Smooth muscle cell of the brain vasculature (primary cell): Measurements from ENCODE around the gene TOM1L2.
A peak's percentile ranks its signal among the peaks of the same experiment; 100 is the strongest.

ENCODE experiments used
- DNase-seq: peaks from one replicate; pipeline ENCODE4 v3.0.0-alpha.2; 2012; ENCODE audit warnings: low read depth, low spot score

The TOM1L2 gene

DNA sequence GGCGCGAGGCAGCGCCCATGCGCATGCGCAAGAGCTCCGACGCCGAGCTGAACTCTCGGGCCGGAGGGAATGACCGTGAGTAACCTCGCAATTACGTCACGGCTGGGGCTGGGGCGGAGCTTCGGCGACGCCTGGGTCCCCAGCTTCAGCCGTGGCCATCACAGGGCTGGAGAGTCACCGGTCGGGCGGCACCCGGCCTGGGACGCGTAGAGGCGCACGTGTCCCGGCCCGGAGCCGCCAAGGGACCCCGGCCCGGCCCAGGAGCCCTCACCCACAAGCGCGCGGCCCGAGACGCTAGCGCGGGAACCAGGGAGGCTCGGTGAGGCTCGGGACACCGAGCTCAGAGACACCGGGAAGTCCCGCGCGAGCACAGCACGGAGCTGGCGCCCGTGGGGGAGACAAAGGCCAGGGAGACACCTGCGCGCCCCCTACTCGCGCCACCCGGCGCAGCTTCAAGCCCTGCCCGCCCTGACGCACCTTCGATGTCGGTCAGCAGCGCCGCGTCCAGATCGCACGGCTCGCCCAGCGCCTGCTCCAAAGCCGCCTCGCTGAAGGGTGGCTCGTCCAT lies 135.9 kb downstream of the TOM1L2 start:
- peak; percentile 84 for DNase-seq

DNA sequence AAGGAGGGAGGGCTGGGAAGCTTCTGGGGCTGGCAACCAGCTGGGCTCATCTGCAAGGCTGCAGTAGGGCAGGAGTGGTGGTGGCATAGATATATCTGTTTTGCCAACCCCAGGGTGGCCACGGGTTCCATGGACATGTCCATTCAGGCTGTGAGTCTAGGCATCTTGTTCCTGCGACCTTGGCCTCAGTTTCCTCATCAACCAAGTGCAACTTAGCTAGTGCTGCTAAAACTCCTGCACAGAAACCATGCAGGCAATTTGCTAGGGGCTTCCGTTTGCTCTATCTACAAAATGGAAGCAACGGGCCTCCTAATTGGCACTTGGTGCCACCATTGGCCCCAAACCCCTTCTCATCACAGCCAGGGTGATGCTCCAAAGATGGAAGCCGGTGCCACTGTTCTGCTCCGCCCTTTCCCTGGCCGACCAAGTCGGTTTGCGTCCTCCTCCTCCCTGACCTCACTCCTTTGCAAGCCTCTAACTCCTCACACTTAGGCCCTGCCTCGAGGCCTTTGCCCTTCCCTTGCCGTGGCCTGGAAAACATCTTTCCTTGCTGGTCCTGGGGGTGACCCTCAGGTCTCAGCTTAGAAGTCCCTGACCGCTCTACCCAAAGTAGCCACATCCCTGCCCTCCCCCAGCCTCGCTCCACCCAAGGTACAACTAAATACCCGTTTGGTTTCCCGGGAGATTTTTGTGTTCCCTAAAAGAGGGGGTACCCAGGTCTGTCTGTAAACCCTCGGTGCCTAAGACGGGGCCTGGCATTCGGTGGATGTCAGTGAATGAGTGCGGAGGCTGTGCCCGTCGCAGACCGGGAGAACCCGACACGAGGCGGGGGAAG lies 136.6 kb downstream of the TOM1L2 start:
- DNase-seq, result no peak

- DNase-seq, result no peak
Measured at GRCh38 chr17:17834974-17835373, 137.2 kb downstream of the TOM1L2 start.

- no peak for DNase-seq
Measured at GRCh38 chr17:17833658-17834357, 138.4 kb downstream of the TOM1L2 start.

GRCh38 chr17:17832032-17832363 lies 140.2 kb downstream of the TOM1L2 start:
- DNase-seq, result no peak

- no peak for DNase-seq
Measured at GRCh38 chr17:17831208-17832031, 140.8 kb downstream of the TOM1L2 start.

DNA sequence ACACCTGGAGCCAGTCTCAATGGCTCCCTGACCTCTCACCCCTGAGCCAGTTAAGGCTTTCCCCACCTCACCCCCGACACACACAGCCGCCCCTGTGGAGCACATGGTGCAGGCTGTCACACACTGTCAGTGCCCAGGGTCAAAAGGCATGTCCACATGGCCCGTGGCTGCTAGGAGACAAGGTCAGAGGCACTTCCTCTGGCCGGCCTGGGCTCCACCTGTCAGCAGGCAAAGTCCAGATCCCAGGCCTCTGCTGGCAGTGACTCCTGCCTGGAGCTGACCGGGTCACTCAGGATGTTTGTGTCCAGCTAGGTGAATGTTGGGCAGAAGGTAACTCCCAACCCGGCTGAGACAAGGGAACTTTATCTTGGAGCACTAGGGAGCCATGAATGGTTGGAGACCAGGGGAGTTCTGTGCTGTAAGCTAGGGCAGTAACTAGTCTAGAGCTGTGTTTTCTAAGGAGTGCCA lies 141.4 kb downstream of the TOM1L2 start:
- DNase-seq, result no peak

DNA sequence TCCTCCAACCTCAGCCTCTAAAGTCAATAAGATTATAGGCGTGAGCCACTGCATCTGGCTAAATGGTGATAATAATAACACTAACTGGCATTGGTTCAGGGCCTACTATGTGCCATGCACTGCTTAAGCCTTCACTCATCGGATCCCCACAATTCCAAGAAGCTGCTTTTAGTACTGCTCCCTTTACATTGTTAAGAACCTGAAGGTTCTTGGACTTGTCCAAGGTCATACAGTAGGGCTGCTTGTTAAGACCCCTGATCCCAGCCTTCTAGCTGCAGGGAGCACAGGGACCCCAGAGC lies 142.0 kb downstream of the TOM1L2 start:
- DNase-seq, result no peak

- DNase-seq, result no peak
Measured at GRCh38 chr17:17827826-17828621, 144.2 kb downstream of the TOM1L2 start.

DNA sequence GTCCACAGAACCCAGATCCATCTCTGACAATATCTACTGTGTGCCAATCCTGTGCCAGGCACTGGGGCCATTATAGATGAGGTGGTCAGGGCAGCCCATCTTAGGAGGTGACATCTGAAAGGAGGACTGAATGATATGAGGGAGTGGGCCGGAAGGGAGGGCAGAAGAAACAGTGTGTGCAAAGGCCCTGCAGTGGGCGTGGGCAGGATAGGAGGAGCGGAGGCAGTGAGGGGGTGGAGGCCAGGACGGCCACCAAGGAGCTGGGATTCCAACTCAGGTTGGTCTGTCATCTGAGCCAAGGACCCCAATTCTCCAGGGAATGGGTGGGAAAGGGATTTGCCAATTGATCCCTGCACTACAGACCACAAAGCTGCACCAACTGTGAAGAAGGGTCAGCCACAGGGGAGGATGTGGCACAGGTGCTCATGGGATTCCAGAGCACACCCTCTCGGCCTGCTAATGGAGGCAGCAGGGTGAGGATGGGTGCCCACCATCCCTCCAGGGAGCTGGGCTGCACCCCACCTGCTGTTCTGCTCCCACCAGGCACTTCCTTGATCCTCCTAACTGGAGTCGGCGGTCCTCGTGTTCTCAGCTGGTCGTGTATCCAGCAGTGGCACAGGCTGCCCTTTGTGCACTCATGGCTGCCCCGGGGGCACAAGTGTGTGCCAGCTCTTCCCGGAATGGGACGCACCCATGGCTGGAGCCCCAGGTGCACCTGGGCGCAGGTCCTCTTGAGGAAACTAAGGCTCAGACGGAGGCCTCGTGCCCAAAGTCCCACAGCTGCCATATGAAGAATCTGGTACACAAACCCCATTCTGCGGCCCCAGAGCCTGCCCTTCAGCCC lies 145.0 kb downstream of the TOM1L2 start:
- DNase-seq, result no peak

- DNase-seq, result no peak
Measured at GRCh38 chr17:17826342-17826713, 145.9 kb downstream of the TOM1L2 start.

DNA sequence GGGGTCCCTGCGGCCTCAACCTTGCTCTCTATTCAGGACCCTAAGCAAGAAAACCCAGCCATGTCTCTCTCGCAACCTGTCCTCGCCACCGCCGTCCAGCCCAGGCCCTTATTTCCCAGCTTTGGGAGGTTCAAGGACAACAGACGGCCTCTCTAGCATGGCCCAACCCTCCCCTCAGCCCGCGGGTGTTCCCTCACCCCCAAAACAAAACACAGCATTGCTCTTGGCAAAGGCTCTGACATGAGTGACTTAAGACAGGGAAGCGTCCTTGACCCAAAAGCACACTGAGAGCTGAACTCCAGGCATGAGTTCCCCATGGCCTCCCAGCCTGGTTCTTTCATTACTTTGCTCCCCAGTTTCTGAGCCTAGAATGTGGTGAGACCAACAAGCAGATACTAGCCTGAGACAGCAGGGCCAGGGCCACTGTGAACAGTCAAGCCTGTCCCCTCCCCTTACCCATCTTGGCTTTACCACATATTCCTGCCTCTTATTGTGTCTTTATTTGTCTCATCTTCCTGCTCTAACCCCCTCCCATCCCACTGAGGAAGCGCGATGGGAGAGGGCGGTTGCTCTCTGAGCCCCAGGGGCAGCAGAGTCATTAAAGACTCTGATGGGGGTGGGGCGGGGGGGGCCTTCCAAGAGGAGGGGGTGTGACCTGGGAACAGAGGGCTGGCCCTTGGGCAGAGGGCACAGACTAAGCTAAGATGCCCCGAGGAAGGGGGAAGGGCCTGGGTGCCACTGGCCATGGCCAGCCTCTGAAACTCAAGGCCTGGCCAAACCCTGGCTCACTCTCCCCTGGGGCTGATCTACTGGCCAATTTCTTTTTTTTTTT lies 147.2 kb downstream of the TOM1L2 start:
- no peak for DNase-seq

- DNase-seq, result no peak
Measured at GRCh38 chr17:17824119-17824782, 147.9 kb downstream of the TOM1L2 start.

DNA sequence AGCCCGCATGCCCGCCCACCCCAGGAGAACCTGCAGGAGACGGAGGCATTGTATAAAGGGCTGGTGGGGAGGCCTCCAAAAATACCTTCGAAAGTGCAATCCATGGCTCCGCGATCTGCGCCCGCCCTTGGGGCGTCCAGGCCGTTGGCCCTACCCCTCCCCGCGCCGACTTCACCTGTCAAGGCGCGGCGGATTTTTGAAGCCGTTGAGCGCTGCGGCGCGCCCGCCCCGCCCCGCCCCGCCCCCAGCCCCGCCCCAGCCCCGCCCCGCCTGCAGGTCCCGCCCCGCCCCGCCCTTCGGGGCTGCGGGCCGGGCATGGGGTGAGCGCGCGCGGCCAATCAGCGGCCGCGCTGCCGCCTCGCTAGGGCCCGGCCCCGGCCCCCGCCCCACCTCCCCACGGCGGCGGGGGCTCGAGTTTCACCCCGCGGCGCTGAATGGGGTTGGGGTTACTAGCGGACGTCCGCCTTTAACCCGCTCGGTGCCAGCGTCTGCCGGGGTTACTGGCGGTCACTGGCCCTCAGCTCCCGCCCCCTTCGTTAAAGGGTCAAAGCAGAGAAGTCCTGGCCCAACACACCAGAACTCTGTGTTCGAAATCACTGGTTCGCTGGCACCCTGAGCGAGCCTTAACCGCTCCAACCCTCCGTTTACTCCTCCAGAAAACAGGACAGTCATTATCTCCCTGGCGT lies 148.6 kb downstream of the TOM1L2 start:
- DNase-seq, result no peak

DNA sequence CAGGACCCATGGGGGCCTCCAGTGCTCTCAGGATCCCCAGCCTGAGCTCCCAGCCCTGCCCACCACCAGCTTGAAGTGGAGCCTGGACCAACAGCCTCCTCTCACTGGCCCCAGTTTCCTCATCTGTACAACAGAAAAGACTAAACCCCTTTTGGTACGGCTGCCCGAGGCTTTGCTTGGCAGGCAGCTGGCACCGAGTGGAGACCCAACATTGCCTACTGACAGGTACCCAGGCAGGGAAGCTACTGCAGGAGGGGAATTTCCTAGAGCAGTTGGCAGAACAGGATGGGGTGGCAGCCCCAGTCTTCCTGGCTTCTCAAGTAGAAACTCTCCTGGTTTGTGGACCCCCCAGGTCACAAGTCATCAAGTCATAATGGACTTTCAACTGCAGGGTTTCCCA lies 149.6 kb downstream of the TOM1L2 start:
- DNase-seq, result no peak

DNA sequence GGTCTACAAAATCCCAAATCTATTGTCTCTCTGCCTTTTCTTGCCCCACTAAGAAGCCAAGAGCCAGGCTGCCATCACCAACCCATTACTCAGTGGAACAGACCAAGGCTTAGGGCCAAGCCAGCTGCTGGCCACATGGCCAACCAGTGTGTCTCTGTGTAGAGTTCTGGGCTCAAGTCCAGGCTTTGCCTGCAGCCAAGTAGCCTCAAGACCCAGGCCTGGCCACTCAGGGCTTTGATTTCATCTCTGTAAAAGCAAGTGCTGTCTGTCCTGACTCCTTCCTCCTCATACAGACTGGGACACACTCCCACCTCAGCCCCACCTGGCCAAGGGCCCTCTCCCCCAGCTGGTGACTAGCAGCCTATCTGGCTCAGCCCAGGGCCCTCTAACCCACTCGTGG lies 150.0 kb downstream of the TOM1L2 start:
- DNase-seq, result no peak

DNA sequence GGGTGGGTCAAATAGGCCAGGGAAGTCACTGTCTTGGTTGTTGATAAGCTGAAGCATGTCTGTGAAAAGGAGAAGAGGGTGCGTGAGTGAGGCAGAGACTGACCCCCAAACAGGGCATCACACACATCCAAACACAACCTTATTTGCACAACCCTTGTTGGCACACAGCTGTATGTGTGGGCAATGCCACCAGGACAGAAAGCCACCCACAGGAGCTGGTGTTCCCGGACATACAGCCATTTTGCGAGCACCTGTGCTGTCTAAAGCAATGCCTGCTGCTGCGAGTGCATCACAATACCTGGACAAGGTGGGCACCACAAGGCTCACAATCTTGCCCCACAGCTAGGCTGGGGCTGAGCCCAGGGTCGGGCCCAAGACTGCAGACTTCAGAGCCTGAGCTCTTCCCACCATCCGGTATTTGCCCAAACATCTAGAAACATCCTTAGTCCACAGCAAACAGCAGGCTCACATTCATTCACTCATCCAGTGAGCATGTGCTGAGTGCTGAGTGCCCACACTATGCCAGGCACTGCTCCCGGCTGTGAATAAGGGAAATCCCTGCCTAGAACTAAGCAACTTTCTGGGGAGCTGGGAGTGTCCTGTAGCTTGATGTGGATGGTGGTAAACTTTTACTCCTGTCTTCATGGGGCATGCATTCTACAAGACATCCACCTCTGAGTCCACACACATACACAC lies 151.6 kb downstream of the TOM1L2 start:
- no peak for DNase-seq

GRCh38 chr17:17820046-17820445 lies 152.2 kb downstream of the TOM1L2 start:
- no peak for DNase-seq
